Glutamatergic neuron (in vitro differentiated cells): ENCODE data around the gene XRCC4. TPM values are rescaled to one million over a fixed set of nuclear protein-coding genes. Genes with fewer than 3 reads are reported as not detected.

Source experiments
- DNase-seq: peaks from one replicate; pipeline ENCODE4 v3.0.0; 2022
- H3K27ac Mint-ChIP-seq: one replicate; pipeline ENCODE4 v1.8.0; 2020; ENCODE audit warnings: mild to moderate bottlenecking, mixed read lengths, inconsistent platforms; ENCODE audit not compliant: unreplicated experiment
- H3K27me3 Mint-ChIP-seq: one replicate; pipeline ENCODE4 v1.8.0; 2020; ENCODE audit warnings: mild to moderate bottlenecking, moderate library complexity, mixed read lengths, inconsistent platforms; ENCODE audit not compliant: unreplicated experiment
- H3K36me3 Mint-ChIP-seq: one replicate; pipeline ENCODE4 v1.8.0; 2020; ENCODE audit warnings: mild to moderate bottlenecking, mixed read lengths, inconsistent platforms; ENCODE audit not compliant: unreplicated experiment
- H3K4me1 Mint-ChIP-seq: one replicate; pipeline ENCODE4 v1.8.0; 2020; ENCODE audit warnings: mild to moderate bottlenecking, low read depth, mixed read lengths, inconsistent platforms; ENCODE audit not compliant: unreplicated experiment
- H3K4me3 Mint-ChIP-seq: one replicate; pipeline ENCODE4 v1.8.0; 2020; ENCODE audit warnings: mild to moderate bottlenecking, mixed read lengths, inconsistent platforms; ENCODE audit not compliant: unreplicated experiment
- H3K9me3 Mint-ChIP-seq: one replicate; pipeline ENCODE4 v1.8.0; 2020; ENCODE audit warnings: mild to moderate bottlenecking, moderate library complexity, mixed read lengths, inconsistent platforms; ENCODE audit not compliant: unreplicated experiment
- CTCF ChIP-seq: fragments of 200-600 bp; sonication (generic); IDR thresholded peaks from one replicate; pipeline ENCODE4 v1.5.0; 2021; ENCODE audit not compliant: partially characterized antibody, unreplicated experiment
- total RNA-seq: library from RNA; stranded (reverse); fragmentation: NEBNext Ultra II Directional; extraction: Animal tissue kit (Norgen Biotek cat#: 25700); gene quantifications from one replicate; pipeline ENCODE4 v1.2.1, GENCODE V29; 2021; ENCODE audit not compliant: unreplicated experiment

The XRCC4 gene
- total RNA-seq, 1 donor from 2014 or later = 5.9 TPM

GRCh38 chr5:83069096-83069799 is 8.1 kb upstream of the XRCC4 start:
- Mint-ChIP-seq H3K4me1 (peaks cover 42% of the 10 kb centered on the region), H3K4me3 (peak overlapping the region; percentile 47), H3K27me3 (peaks cover 1% of the 10 kb centered on the region), H3K36me3 (no peaks in the 10 kb centered on the region), H3K27ac (peak overlapping the region; percentile 81), H3K9me3 (no peaks in the 10 kb centered on the region)
- no peak for DNase-seq
- no peak for TF ChIP-seq CTCF

GRCh38 chr5:83071286-83072051 is 5.9 kb upstream of the XRCC4 start:
- no peaks in the 10 kb centered on the region for H3K9me3 Mint-ChIP-seq
- H3K4me3 Mint-ChIP-seq = no peak overlapping the region
- no peak for TF ChIP-seq CTCF
- peaks cover 1% of the 10 kb centered on the region for H3K27me3 Mint-ChIP-seq
- H3K27ac Mint-ChIP-seq = peak overlapping the region; percentile 5
- DNase-seq = no peak
- H3K36me3 Mint-ChIP-seq = no peaks in the 10 kb centered on the region
- peaks cover 38% of the 10 kb centered on the region for H3K4me1 Mint-ChIP-seq

- no peak for TF ChIP-seq CTCF
- DNase-seq = no peak
- H3K9me3 Mint-ChIP-seq = peaks cover 5% of the 10 kb centered on the region
- peaks cover 34% of the 10 kb centered on the region for H3K4me1 Mint-ChIP-seq
- H3K27ac Mint-ChIP-seq = no peak overlapping the region
- H3K4me3 Mint-ChIP-seq = peak overlapping the region; percentile 16
- H3K27me3 Mint-ChIP-seq = peaks cover 10% of the 10 kb centered on the region
- H3K36me3 Mint-ChIP-seq = no peaks in the 10 kb centered on the region
Measured at GRCh38 chr5:83072966-83073365, 4.4 kb upstream of the XRCC4 start.

GRCh38 chr5:83077662-83078261 is 415 bp downstream of the XRCC4 start:
- H3K4me3 Mint-ChIP-seq = peak overlapping the region; percentile 99
- peak overlapping the region; percentile 97 for H3K27ac Mint-ChIP-seq
- peaks cover 8% of the 10 kb centered on the region for H3K27me3 Mint-ChIP-seq
- H3K4me1 Mint-ChIP-seq = peaks cover 17% of the 10 kb centered on the region
- peaks cover 7% of the 10 kb centered on the region for H3K9me3 Mint-ChIP-seq
- no peaks in the 10 kb centered on the region for H3K36me3 Mint-ChIP-seq
- no peak for TF ChIP-seq CTCF
- DNase-seq = peak; percentile 18
